HG03378 (cell line): ENCODE measurements around the gene EPS8L3.
"Not testable (repeated sequence)": the region's sequence is repeated elsewhere in the genome, so short reads cannot be mapped to it uniquely, and the experiment has no call there.

ENCODE experiments used
- ATAC-seq: cut with Tn5 transposase; IDR thresholded peaks from one replicate; pipeline ENCODE4 v1.9.1; 2021; ENCODE audit warnings: mild to moderate bottlenecking, moderate library complexity; ENCODE audit not compliant: unreplicated experiment

EPS8L3 gene

DNA sequence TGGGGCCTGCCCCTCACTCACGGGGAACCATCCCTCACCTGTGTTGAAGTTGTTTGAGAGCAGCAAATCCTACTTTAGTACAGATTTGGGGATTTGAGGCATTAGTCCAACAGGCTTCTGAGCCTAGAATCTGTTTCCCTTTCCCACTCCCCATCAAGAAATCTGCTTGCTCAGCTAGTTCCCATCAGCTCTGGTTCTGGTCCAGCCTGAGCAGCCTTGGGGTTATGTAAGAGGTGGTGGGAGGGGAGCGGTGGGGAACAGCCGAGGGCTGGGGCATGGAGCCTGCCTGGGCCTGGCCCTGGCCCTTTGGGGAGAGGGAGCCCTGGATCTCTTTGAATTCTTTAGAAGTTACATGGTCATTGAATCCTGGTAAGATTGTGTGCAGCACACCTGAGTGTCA, 47.6 kb downstream of the EPS8L3 start:
- ATAC-seq = no peak

DNA sequence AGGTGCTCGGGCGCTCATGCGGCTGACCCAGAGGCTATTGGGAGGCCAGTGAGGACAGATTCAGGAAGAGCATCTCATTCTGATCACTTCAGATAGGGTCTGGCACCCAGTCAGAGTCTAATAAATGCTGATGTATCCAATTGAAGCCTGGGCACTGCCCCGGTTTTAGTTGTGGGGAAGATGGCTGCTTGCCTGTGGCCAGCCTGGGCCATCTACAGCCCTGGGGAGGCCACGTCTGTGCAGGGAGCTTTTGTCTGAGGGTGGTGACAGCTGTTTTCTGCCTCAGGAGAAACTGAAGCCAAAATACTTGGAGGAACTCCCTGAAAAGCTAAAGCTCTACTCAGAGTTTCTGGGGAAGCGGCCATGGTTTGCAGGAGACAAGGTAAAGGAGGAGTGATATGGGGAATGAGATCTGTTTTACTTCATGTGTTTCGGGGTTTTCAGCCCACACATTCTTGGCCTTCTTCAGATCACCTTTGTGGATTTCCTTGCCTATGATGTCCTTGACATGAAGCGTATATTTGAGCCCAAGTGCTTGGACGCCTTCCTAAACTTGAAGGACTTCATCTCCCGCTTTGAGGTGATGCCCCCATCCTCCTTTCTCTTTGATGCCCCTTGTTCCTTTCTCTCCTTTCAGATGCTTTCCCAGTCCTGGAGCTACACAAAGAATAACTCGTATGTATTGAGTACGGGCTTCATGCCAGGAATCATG, 48.9 kb downstream of the EPS8L3 start:
- no peak for ATAC-seq

DNA sequence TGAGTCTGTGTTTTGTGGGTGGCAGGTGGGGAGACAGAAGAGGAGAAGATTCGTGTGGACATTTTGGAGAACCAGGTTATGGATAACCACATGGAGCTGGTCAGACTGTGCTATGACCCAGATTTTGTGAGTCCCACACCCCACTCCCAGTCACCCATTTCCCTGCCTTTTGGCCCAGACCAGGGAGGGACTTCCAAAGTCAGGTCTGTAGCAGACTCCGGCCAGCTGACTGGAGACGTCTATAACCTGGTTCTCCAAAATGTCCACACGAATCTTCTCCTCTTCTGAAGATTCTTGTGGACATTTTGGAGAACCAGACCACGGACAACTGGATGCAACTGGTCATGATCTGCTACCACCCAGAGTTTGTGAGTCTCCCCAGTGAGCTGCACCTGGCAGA, 50.1 kb downstream of the EPS8L3 start:
- no peak for ATAC-seq

DNA sequence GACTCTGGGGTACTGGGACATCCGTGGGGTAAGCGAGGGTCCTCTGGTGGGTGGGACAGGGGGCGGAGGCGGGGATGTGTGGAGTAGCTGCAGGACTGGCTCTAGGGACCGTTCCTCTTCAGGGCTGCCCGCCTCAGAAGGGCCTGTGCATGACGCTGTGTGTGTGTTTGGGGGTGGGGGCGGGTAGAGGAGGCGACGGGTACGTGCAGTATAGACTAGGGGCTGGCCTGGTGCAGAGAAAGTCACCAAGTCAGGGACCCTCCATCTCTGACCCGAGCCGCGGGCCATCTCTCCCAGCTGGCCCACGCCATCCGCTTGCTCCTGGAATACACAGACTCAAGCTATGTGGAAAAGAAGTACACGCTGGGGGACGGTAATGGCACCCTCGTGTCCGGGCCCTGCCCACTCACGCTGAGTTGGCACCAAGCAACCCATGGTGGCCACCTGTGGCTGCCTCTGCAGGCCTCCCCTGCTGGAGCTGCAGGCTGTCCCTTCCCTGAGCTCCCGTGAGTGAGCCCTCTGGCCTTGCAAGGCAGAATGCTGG, 51.3 kb downstream of the EPS8L3 start:
- no peak for ATAC-seq

DNA sequence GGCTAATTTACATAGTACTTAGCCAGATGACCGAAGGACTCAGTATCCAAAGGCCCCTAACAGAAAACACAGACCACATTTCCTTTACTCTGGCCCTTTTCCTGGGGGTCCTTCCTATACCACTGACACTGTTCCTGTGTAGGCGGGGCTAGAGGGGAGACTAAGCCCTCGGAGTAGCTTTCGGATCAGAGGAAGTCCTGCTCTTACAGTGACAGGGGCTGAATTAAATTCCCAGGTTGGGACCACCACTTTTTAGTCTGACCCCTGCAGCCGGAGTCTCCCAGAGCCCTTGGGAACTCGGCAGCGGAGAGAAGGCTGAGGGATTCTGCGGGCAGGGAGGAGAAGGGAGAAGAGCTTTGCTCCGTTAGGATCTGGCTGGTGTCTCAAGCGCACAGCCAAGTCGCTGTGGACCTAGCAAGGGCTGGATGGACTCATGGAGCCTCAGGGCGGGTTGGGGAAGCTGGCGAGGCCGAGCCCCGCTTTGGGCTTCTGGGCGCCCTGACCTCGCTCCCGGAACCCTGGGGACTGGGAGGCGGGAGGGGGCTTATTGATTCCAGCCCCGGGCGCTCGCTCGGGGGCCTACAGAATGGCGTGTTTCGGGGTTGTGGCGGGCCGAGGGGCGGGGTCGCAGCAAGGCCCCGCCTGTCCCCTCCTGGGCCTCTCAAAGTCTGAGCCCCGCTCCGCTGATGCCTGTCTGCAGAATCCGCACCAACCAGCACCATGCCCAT, 52.0 kb downstream of the EPS8L3 start, which contains the start of gene GSTM5:
Gene GSTM5 (plus strand): TSS at position 659 of the 728 bp plus-strand sequence. CDS start 62 bp downstream, at position 721.
- not testable (repeated sequence) for ATAC-seq

DNA sequence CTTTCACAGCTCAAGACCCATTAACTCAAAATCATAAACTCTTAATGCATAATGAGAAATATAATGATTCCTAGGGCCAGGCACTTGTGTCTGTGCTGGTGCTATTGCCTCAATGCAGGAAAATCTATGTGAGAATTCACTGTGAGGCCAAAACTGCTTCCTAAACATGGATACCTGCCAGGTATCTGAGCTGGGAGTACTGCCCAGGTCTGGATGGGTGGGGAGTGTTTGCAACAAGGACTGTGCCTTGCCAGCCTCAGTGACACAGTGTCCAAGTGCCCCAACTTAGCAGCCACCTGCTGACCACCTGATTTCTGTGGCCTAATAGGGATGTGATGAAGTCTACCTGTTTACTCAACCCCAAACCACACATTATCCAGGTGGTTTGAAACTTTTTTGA, 53.9 kb downstream of the EPS8L3 start:
- ATAC-seq = not testable (repeated sequence)

DNA sequence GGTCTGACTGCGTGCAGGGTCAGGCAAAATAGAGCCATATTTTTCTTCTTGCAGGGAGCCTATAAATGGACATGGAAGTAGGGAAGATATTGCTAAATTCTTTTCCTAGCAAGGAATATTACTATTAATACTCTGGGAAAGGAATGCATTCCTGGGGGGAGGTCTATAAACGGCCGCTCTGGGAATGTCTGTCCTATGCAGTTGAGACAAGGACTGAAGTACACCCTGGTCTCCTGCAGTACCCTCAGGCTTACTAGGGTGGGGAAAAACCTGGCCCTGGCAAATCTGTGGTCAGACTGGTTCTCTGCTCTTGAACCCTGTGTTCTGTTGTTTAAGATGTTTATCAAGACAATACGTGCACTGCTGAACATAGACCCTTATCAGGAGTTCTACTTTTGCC, 54.8 kb downstream of the EPS8L3 start:
- ATAC-seq = not testable (repeated sequence)

DNA sequence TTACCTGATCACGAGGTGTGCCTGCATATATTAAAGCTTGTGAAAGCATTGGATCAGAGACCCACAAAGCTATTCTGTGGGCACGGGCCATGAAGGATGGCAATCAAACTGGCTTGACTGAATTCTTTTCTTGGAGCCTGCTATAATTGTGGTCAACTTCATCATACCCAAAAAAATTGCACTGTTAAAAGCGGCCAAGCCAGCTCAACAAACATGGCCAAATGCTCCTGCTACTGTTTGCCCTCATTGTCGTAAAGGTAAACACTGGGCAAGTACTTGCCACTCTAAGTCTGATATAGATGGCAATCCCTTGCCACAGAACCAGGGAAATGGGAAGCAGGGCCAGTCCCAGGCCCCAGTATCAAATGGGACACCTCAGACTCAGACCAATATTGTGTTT, 58.3 kb downstream of the EPS8L3 start:
- no peak for ATAC-seq

DNA sequence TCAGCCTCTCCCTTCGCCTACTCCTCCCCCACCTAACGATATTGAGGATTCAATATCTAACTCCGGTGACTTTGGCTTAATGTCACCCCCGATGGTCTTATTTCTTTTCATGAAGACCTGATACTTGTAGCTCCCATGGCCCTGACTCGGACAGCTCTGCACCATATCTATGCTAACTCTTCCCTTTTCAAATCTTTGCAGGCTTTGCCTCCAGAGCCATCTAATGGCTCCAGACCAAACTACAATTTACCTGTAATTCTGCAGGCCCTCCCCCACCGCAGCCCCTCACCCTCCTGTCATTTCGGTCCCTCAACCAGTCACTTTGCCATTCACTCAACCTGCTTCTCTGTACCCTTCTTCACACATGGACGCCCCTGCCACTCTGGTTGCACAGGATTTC, 59.5 kb downstream of the EPS8L3 start:
- ATAC-seq = no peak

DNA sequence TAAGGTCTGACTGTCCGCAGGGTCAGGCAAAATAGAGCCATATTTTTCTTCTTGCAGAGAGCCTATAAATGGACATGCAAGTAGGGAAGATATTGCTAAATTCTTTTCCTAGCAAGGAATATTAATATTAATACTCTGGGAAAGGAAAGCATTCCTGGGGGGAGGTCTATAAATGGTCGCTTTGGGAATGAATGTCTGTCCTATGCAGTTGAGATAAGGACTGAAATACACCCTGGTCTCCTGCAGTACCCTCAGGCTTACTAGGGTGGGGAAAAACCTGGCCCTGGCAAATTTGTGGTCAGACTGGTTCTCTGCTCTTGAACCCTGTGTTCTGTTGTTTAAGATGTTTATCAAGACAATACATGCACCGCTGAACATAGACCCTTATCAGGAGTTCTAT, 60.8 kb downstream of the EPS8L3 start:
- not testable (repeated sequence) for ATAC-seq
